Nephron progenitor cell (in vitro differentiated cells): ENCODE data around the gene OSBPL2.

ENCODE experiments used
- DNase-seq: peaks from one replicate; pipeline ENCODE4 v3.0.0; 2021
- H3K27ac Mint-ChIP-seq: 2 replicates; pipeline ENCODE4 v1.8.0; 2021; ENCODE audit warnings: mild to moderate bottlenecking, moderate library complexity, mixed read lengths
- H3K27me3 Mint-ChIP-seq: 2 replicates; pipeline ENCODE4 v1.8.0; 2021; ENCODE audit warnings: mild to moderate bottlenecking, low read depth, mixed read lengths; ENCODE audit not compliant: poor library complexity
- H3K36me3 Mint-ChIP-seq: 2 replicates; pipeline ENCODE4 v1.8.0; 2021; ENCODE audit warnings: low read depth, mixed read lengths
- H3K4me1 Mint-ChIP-seq: 2 replicates; pipeline ENCODE4 v1.8.0; 2021; ENCODE audit warnings: mixed read lengths
- H3K4me3 Mint-ChIP-seq: 2 replicates; pipeline ENCODE4 v1.8.0; 2021; ENCODE audit warnings: mild to moderate bottlenecking, moderate library complexity, mixed read lengths
- H3K9me3 Mint-ChIP-seq: 2 replicates; pipeline ENCODE4 v1.8.0; 2021; ENCODE audit warnings: mild to moderate bottlenecking, moderate library complexity, mixed read lengths
- CTCF ChIP-seq: fragments of 200-600 bp; sonication (generic); IDR thresholded peaks from 2 replicates; pipeline ENCODE4 v1.5.0; 2021; ENCODE audit warnings: antibody characterized with exemption

OSBPL2 gene

GRCh38 chr20:62237801-62238568, at the start of gene OSBPL2:
OSBPL2 (plus strand) TSS chr20:62238521; CDS start chr20:62256185, 17,664 bp downstream.
- TF ChIP-seq CTCF: no peak
- peaks cover 41% of the 10 kb centered on the region for H3K4me1 Mint-ChIP-seq
- peaks cover 10% of the 10 kb centered on the region for H3K36me3 Mint-ChIP-seq
- no peaks in the 10 kb centered on the region for H3K9me3 Mint-ChIP-seq
- no peak within 1 kb of the TSS for H3K27ac Mint-ChIP-seq
- DNase-seq: peak; percentile 99
- H3K4me3 Mint-ChIP-seq: peak within 1 kb of the TSS; percentile 88
- peaks cover 3% of the 10 kb centered on the region for H3K27me3 Mint-ChIP-seq

GRCh38 chr20:62190639-62191411, 47.5 kb upstream of the OSBPL2 start:
- Mint-ChIP-seq H3K36me3 (peaks cover 13% of the 10 kb centered on the region), H3K27me3 (no peaks in the 10 kb centered on the region), H3K4me1 (peaks cover 9% of the 10 kb centered on the region), H3K9me3 (no peaks in the 10 kb centered on the region), H3K4me3 (no peak overlapping the region), H3K27ac (peak overlapping the region; percentile 17)
- TF ChIP-seq CTCF: no peak
- DNase-seq: no peak

- H3K4me3 Mint-ChIP-seq: no peak overlapping the region
- peaks cover 14% of the 10 kb centered on the region for H3K36me3 Mint-ChIP-seq
- no peaks in the 10 kb centered on the region for H3K9me3 Mint-ChIP-seq
- no peak for TF ChIP-seq CTCF
- H3K4me1 Mint-ChIP-seq: peaks cover 5% of the 10 kb centered on the region
- H3K27ac Mint-ChIP-seq: no peak overlapping the region
- no peak for DNase-seq
- H3K27me3 Mint-ChIP-seq: no peaks in the 10 kb centered on the region
These were observed 46.4 kb upstream of the OSBPL2 start for GRCh38 chr20:62191781-62192559.

- Mint-ChIP-seq H3K4me3 (no peak overlapping the region), H3K4me1 (peaks cover 5% of the 10 kb centered on the region), H3K9me3 (no peaks in the 10 kb centered on the region), H3K27me3 (no peaks in the 10 kb centered on the region), H3K27ac (no peak overlapping the region), H3K36me3 (peaks cover 14% of the 10 kb centered on the region)
- no peak for TF ChIP-seq CTCF
- no peak for DNase-seq
These were observed 45.7 kb upstream of the OSBPL2 start for GRCh38 chr20:62192635-62193034.

GRCh38 chr20:62193079-62194025, 45.0 kb upstream of the OSBPL2 start:
- Mint-ChIP-seq H3K36me3 (peaks cover 18% of the 10 kb centered on the region), H3K27ac (no peak overlapping the region), H3K27me3 (no peaks in the 10 kb centered on the region), H3K4me3 (no peak overlapping the region), H3K9me3 (no peaks in the 10 kb centered on the region), H3K4me1 (peaks cover 5% of the 10 kb centered on the region)
- DNase-seq: no peak
- TF ChIP-seq CTCF: no peak
